ACC112 (cell line): ENCODE data around the gene MICU2.
"Not testable (repeated sequence)": the region's sequence is repeated elsewhere in the genome, so short reads cannot be mapped to it uniquely, and the experiment has no call there.

ENCODE experiments used
- H2AFZ ChIP-seq: fragments of 200-600 bp; sonication (generic); one replicate; pipeline ENCODE4 v1.6.0; 2017; ENCODE audit warnings: antibody characterized with exemption, low read length; ENCODE audit not compliant: unreplicated experiment
- H3K27ac ChIP-seq: fragments of 200-600 bp; sonication (generic); 2 replicates; pipeline ENCODE4 v1.5.1; 2014; ENCODE audit warnings: low read depth, mild to moderate bottlenecking, antibody characterized with exemption, low read length, moderate library complexity
- H3K27me3 ChIP-seq: fragments of 200-600 bp; sonication (generic); 2 replicates; pipeline ENCODE4 v1.6.1; 2014; ENCODE audit warnings: mild to moderate bottlenecking, antibody characterized with exemption, low read length, moderate library complexity, mixed read lengths; ENCODE audit not compliant: insufficient read depth
- H3K36me3 ChIP-seq: fragments of 200-600 bp; sonication (generic); 2 replicates; pipeline ENCODE4 v1.6.1; 2016; ENCODE audit warnings: mild to moderate bottlenecking, antibody characterized with exemption, low read length, moderate library complexity, mixed read lengths; ENCODE audit not compliant: insufficient read depth
- H3K4me1 ChIP-seq: fragments of 200-600 bp; sonication (generic); one replicate; pipeline ENCODE4 v1.6.1; 2016; ENCODE audit warnings: low read length, mixed read lengths; ENCODE audit not compliant: insufficient read depth, unreplicated experiment, control insufficient read depth
- H3K4me3 ChIP-seq: fragments of 200-600 bp; sonication (generic); 2 replicates; pipeline ENCODE4 v1.5.1; 2014; ENCODE audit warnings: mild to moderate bottlenecking, low read depth, low read length
- H3K79me2 ChIP-seq: fragments of 200-600 bp; sonication (generic); one replicate; pipeline ENCODE4 v1.6.0; 2016; ENCODE audit warnings: low read length; ENCODE audit not compliant: control insufficient read depth, unreplicated experiment, insufficient read depth

The MICU2 gene

DNA sequence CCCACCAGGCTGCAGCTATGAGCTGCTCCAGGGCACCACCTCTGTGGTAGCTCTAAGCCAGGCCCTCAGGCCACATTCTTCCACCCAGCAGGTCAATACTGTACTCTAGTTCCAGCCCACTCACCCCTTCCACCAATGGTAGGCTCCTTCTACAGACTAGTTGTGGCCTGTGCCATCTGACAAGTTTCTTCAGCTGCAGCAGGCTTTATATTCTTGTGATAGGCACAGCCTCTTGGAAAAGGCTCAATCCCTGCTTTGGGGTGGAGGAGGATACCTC is 8.5 kb downstream of the MICU2 start:
- Histone ChIP-seq H3K79me2 (peaks cover 42% of the 10 kb centered on the region), H3K4me1 (no peaks in the 10 kb centered on the region), H3K36me3 (no peaks in the 10 kb centered on the region), H3K4me3 (no peak overlapping the region), H2AFZ (no peak overlapping the region), H3K27ac (no peak overlapping the region), H3K27me3 (no peaks in the 10 kb centered on the region)

DNA sequence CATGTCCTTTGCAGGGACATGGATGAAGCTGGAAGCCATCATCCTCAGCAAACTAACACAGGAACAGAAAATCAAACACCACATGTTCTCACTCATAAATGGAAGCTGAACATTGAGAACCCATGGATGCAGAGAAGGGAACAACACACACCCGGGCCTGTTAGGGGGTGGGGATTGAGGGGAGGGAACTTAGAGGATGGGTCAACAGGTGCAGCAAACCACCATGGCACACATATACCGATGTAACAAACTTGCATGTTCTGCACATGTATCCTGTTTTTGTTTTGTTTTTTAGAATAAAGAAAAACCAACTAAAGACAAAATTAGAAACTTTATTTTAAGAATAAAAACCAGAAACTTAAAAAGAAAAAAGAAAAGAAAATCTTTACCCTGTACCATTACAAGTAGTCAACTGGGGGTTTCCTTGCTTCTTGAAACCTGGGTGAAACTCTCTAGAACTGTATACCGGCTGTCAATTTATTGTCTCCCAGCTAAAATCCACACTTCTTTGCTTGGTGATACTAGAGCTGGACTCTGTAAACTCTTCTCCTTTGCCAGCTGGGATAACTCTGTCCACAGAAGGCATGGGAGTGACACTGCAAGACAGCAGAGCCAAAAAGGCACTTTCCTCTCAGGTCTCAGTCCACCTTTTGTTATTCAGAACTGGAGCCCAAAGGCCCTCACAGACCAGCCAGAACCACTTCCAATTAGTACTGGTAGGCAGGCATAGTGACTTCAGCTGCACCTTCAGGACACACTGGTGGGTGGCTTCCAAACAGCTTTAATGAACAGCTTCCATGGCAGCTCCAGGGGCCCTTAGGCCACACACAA is 9.0 kb downstream of the MICU2 start:
- Histone ChIP-seq H3K27ac (no peak overlapping the region), H3K79me2 (peaks cover 42% of the 10 kb centered on the region), H3K36me3 (no peaks in the 10 kb centered on the region)

DNA sequence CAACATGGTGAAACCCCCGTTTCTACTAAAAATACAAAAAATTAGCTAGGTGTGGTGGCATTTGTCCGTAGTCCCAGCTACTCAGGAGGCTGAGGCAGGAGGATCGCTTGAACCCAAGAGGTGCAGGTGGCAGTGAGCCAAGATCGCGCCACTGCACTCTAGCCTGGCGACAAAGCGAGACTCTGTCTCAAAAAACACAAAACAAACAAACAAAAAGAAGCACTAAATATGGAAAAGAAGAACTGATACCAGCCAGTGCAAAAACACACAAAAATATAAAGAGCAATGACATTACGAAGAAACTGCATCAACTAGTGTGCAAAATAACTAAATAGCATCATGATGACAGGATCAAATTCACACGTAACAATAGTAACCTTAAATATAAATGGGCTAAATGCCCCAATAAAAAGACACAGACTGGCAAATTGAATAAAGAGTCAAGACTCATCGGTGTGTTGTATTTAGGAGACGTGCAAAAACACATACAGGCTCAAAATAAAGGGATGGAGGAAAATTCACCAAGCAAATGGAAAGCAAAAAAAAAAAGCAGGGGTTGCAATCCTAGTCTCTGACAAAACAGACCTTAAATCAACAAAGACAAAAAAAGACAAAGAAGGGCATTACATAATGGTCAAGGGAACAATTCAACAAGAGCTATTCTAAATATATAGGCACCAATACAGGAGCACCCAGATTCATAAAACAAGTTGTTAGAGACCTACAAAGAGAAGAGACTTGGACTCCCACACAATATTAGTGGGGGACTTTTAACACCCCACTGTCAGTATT is 13.1 kb downstream of the MICU2 start:
- H3K27me3 ChIP-seq, H3K36me3 ChIP-seq, H3K27ac ChIP-seq, H3K4me3 ChIP-seq, H2AFZ ChIP-seq: not testable (repeated sequence)
- H3K4me1 ChIP-seq = peaks cover 19% of the 10 kb centered on the region
- H3K79me2 ChIP-seq = peaks cover 30% of the 10 kb centered on the region

More for the DNA sequence above, 9.0 kb downstream of the MICU2 start:
- Histone ChIP-seq H3K4me1 (no peaks in the 10 kb centered on the region), H2AFZ (no peak overlapping the region), H3K27me3 (no peaks in the 10 kb centered on the region), H3K4me3 (no peak overlapping the region)

DNA sequence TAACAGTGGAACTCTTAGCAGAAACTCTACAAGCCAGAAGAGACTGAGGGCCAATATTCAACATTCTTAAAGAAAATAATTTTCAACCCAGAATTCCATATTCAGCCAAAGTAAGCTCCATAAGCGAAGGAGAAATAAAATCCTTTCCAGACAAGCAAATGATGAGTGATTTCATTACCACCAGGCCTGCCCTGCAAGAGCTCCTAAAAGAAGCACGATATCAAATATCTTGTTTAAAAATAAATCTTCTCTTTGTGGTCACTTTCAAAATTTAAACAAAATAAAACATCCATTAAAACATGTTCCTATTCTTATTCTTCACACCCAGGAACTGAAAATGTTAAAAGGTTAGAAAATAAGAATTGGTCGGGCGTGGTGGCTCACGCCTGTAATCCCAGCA is 13.7 kb downstream of the MICU2 start:
- Histone ChIP-seq H3K79me2 (peaks cover 30% of the 10 kb centered on the region), H2AFZ (no peak overlapping the region), H3K27me3 (no peaks in the 10 kb centered on the region), H3K36me3 (no peaks in the 10 kb centered on the region), H3K27ac (no peak overlapping the region), H3K4me1 (peaks cover 19% of the 10 kb centered on the region), H3K4me3 (no peak overlapping the region)

DNA sequence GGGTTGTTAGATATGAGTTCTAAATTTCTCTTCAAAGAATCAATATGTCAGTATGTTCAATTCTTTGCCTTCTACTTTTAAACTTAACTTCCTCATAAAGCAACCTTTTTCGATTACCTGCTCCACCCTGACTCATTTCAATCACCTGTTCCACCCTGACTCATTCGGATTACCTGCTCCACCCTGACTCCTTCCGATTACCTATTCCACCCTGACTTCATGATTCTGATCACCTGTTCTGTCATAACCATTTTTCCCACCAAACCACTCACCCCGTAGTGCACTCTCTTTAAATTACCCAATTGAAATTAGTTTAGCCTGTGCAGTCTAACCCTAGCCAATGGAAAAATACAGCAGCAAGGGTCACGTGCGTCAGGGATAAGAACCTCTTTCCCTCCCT is 14.5 kb downstream of the MICU2 start:
- H2AFZ ChIP-seq, H3K36me3 ChIP-seq, H3K4me3 ChIP-seq, H3K27ac ChIP-seq, H3K27me3 ChIP-seq: not testable (repeated sequence)
- Histone ChIP-seq H3K4me1 (peaks cover 19% of the 10 kb centered on the region), H3K79me2 (peaks cover 28% of the 10 kb centered on the region)

DNA sequence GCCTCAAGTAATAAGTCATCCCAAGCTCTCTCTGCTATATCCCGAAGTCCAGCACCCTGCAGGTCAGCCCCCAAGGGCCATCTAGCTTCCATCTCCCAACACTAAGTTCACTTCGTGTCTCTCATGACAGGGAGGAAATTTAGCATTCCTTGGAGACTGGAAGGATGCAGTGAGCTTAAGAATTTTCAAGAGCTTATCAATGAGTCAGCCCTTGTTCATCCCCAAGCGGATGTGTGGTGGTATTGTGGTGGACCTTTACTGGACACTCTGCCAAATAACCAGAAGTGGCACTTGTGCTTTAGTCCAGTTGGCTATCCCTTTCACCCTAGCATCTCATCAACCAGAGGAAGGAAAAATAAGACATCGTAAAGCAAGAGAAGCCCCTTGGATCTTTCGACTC is 15.6 kb downstream of the MICU2 start:
- Histone ChIP-seq H3K4me1 (peaks cover 19% of the 10 kb centered on the region), H3K79me2 (peaks cover 28% of the 10 kb centered on the region)
- H2AFZ ChIP-seq, H3K36me3 ChIP-seq, H3K4me3 ChIP-seq, H3K27ac ChIP-seq, H3K27me3 ChIP-seq: not testable (repeated sequence)

DNA sequence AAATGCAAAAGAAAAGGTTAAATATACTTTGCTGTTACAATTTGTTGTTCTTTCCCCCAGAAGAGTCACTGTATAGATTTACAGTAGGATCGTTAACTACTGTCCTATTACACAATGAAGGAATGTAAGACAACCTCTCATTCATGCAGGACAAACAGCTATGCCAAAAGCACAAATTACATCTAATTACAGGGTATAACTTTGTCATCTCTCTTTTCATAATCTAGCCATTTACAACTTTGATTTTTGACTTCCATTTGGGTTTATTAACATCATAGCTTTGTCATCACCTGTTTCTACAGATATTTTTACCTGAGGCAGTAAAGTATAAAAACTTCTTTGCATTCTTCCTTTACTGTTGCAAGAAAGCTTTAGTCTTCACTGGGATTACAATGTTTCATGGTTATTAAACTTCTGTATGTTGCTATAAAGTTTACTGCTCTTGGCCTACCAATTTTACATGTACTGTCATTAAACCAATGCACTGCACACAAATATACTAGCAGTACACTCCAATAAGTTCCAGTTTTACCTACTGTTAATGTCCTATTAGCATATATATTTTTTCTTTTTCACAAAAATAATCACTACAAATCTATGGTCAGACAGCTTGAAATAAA is 18.9 kb downstream of the MICU2 start:
- Histone ChIP-seq H2AFZ (no peak overlapping the region), H3K4me1 (peaks cover 19% of the 10 kb centered on the region), H3K79me2 (peaks cover 16% of the 10 kb centered on the region), H3K27ac (no peak overlapping the region), H3K4me3 (no peak overlapping the region), H3K36me3 (no peaks in the 10 kb centered on the region; the same call in 1 of the 2 replicates), H3K27me3 (no peaks in the 10 kb centered on the region)

DNA sequence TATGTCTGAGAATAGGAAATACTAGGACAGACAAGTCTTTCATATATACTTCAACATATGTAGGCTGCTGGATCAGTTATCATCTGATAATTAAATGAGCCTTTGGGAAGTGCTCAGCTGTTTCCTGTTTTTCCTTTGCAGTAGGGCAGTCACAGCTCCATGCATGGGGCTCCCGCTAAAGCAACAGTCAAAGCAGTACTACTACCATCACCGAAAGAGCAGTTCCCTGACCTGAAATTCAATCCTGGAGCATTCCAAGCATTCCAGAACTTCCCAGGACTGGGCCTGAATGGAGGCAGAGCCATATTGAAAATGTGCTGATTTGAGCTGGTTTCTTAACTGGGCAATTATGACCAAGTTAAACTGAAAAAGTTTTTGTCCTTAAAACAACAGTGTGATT is 20.5 kb downstream of the MICU2 start:
- Histone ChIP-seq H3K27ac (no peak overlapping the region), H3K36me3 (no peaks in the 10 kb centered on the region; the same call in 1 of the 2 replicates), H3K4me3 (no peak overlapping the region), H3K79me2 (peaks cover 15% of the 10 kb centered on the region), H2AFZ (no peak overlapping the region), H3K27me3 (no peaks in the 10 kb centered on the region), H3K4me1 (peaks cover 12% of the 10 kb centered on the region)

DNA sequence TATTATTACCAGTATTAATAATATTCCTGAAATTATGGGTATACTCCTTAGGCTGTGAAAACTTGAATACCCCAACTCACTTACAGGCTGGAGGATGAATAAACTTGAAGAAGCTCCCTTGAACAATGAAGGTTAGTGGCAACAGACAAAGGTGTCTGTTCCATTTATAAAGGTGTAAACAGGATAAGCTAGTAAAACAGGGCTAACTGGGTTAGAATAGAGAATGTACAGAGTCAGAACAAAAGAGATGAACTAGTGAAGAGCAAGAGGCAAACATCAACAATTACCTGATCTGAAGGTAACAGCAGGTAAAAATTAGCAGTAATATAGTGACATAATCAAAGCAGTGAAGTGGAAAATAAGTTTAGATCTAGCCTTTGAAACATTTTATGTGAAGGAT is 23.2 kb downstream of the MICU2 start:
- Histone ChIP-seq H3K79me2 (peaks cover 11% of the 10 kb centered on the region), H3K4me1 (peaks cover 9% of the 10 kb centered on the region), H3K4me3 (no peak overlapping the region), H3K36me3 (no peaks in the 10 kb centered on the region; the same call in 1 of the 2 replicates), H2AFZ (no peak overlapping the region), H3K27me3 (no peaks in the 10 kb centered on the region), H3K27ac (no peak overlapping the region)

DNA sequence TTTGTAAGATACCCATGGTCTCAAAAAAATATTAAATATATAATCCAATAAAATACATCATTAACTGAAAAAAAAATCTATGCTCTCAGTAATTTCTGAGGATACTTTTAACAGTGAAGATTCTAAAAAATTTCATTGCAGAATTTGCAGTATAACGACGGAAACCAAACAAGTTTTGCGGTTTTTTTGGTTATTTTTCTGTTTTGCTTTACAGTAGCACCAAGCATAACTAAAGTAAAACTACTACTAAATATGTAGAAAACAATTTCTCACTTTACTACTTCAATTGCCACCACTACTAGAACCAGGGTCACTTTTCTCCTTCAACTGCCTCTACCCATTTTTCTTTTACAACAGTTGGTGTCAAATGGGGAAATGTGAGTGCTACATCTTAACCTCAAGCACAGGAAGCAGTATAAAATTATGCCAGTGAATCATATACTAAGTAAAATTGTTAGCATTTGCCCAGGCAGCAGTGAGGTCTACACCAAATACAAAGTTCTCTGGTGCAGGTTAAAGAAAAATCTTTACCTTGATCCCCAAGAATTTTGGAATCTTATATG is 24.1 kb downstream of the MICU2 start:
- Histone ChIP-seq H3K4me1 (peaks cover 9% of the 10 kb centered on the region), H3K27me3 (no peaks in the 10 kb centered on the region), H3K4me3 (no peak overlapping the region), H3K36me3 (no peaks in the 10 kb centered on the region; the same call in 1 of the 2 replicates), H3K27ac (no peak overlapping the region), H3K79me2 (peaks cover 13% of the 10 kb centered on the region), H2AFZ (no peak overlapping the region)
